Uterus (tissue), 4 donors: ENCODE results near the gene PIN1. TPM values are rescaled to one million over a fixed set of nuclear protein-coding genes. Genes with fewer than 3 reads are reported as not detected.

Source experiments
- DNase-seq, 2 donors: peaks; one replicate each; pipeline ENCODE4 v3.0.0-alpha.2; 2019 to 2020
- H3K27ac ChIP-seq, 2 donors: fragments of 200-600 bp; sonication (generic); 1 replicate in 1 of 2; 2 replicates in 1 of 2; pipeline ENCODE4 v1.5.1; 2016 to 2018
- H3K27me3 ChIP-seq, 2 donors: fragments of 200-600 bp; sonication (generic); one replicate each; pipeline ENCODE4 v1.5.1; 2018 to 2019; ENCODE audit warnings: control low read depth in 1 of 2
- H3K36me3 ChIP-seq, 2 donors: fragments of 200-600 bp; sonication (generic); one replicate each; pipeline ENCODE4 v1.5.1; 2019; ENCODE audit warnings: control low read depth in 1 of 2
- H3K4me1 ChIP-seq, 2 donors: fragments of 200-600 bp; sonication (generic); one replicate each; pipeline ENCODE4 v1.5.1; 2018 to 2019; ENCODE audit warnings: control low read depth in 1 of 2
- H3K4me3 ChIP-seq, 2 donors: fragments of 200-600 bp; sonication (generic); 1 replicate in 1 of 2; 2 replicates in 1 of 2; pipeline ENCODE4 v1.5.1; 2018 to 2019; ENCODE audit warnings: mild to moderate bottlenecking in 1 of 2
- H3K9me3 ChIP-seq, 2 donors: fragments of 200-600 bp; sonication (generic); one replicate each; pipeline ENCODE4 v1.5.1; 2019; ENCODE audit warnings: control low read depth in 1 of 2
- POLR2A ChIP-seq, 2 donors: fragments of 450-650 bp; IDR thresholded peaks; one replicate each; pipeline ENCODE4 v1.6.1; 2016; ENCODE audit warnings: antibody characterized with exemption in 2 of 2, mild to moderate bottlenecking in 1 of 2, moderate library complexity in 1 of 2
- intact Hi-C: fragments of 100-400 bp; cut with DNase I; formaldehyde crosslinking; loops from one replicate; pipeline ENCODE4 v1.15.1; 2023; ENCODE audit warnings: low total_unique reads
- small RNA-seq: library from RNA; depleted of rRNA; stranded (forward); fragments of <200 nt; gene quantifications from one replicate; pipeline ENCODE3, GENCODE V24; 2016
- total RNA-seq, 4 donors: library from RNA; depleted of rRNA in 3 of 4; stranded (reverse); fragments of >200 nt in 3 of 4; gene quantifications; one replicate each; pipeline versions ENCODE4 v1.1.0 to v1.2.4, GENCODE V29; 2014 to 2023
- TF ChIP-seq, protein P1 (sequence below), 4 experiments: fragments of 200-600 bp in 2 of 4; fragments of 450-650 bp in 2 of 4; sonication (generic) in 2 of 4; IDR thresholded peaks; one replicate each; pipeline ENCODE4 v1.5.1; 2016 to 2019; ENCODE audit warnings: antibody characterized with exemption in 4 of 4, mild to moderate bottlenecking in 2 of 4, moderate library complexity in 1 of 4
- donor health status: DM: yes; HTN: yes; CAD: no.

PIN1 gene
- total RNA-seq, 4 donors from 2014 or later, result 36.5 to 85.3 (median 56.9) TPM

DNA sequence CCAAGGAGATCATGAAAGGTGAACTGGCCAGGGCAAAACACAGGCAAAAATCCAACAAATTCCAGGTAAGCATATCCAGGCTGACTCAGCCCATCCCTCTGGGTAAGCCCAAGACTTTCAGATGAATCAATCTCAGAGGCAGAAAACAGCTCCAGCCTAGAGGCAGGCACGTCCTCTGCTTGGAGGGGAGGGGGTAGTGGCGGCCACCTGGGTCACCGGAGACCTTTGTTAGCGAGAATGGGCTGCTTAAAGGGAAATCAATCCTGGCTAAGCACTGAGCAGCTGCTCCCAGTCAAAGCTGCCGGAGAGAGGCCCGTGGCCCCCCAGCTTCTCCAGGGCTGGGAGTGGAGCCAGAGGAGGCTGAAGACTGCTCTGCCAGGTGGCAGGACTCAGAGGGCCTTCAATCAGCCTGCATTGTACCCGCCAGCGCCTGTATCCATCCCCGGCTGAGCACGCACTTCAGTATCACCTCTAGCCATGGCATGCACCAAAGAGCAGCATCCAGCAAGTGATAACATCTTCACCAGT lies 48.2 kb downstream of the PIN1 start:
- intact Hi-C loops, result no loop called here
- no peak overlapping the region for H3K27ac ChIP-seq
- no peaks in the 10 kb centered on the region for H3K27me3 ChIP-seq
- no peak for DNase-seq
- no peaks in the 10 kb centered on the region for H3K9me3 ChIP-seq
- no peaks in the 10 kb centered on the region for H3K36me3 ChIP-seq
- no peaks in the 10 kb centered on the region for H3K4me1 ChIP-seq
- TF ChIP-seq, protein P1, sequence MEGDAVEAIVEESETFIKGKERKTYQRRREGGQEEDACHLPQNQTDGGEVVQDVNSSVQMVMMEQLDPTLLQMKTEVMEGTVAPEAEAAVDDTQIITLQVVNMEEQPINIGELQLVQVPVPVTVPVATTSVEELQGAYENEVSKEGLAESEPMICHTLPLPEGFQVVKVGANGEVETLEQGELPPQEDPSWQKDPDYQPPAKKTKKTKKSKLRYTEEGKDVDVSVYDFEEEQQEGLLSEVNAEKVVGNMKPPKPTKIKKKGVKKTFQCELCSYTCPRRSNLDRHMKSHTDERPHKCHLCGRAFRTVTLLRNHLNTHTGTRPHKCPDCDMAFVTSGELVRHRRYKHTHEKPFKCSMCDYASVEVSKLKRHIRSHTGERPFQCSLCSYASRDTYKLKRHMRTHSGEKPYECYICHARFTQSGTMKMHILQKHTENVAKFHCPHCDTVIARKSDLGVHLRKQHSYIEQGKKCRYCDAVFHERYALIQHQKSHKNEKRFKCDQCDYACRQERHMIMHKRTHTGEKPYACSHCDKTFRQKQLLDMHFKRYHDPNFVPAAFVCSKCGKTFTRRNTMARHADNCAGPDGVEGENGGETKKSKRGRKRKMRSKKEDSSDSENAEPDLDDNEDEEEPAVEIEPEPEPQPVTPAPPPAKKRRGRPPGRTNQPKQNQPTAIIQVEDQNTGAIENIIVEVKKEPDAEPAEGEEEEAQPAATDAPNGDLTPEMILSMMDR (IDR thresholded peaks at IDR 0.05), result no peak
- no peak for TF ChIP-seq POLR2A (IDR thresholded peaks at IDR 0.05)
- H3K4me3 ChIP-seq, result no peak overlapping the region

- intact Hi-C loops, result no loop called here
- H3K36me3 ChIP-seq, result no peaks in the 10 kb centered on the region
- H3K4me3 ChIP-seq, result no peak overlapping the region
- no peak for DNase-seq
- no peak overlapping the region for H3K27ac ChIP-seq
- no peaks in the 10 kb centered on the region for H3K9me3 ChIP-seq
- H3K4me1 ChIP-seq, result no peaks in the 10 kb centered on the region
- no peaks in the 10 kb centered on the region for H3K27me3 ChIP-seq
- TF ChIP-seq, protein P1 (IDR thresholded peaks at IDR 0.05), result no peak
- no peak for TF ChIP-seq POLR2A (IDR thresholded peaks at IDR 0.05)
These were observed 48.6 kb downstream of the PIN1 start for GRCh38 chr19:9883764-9884163.

DNA sequence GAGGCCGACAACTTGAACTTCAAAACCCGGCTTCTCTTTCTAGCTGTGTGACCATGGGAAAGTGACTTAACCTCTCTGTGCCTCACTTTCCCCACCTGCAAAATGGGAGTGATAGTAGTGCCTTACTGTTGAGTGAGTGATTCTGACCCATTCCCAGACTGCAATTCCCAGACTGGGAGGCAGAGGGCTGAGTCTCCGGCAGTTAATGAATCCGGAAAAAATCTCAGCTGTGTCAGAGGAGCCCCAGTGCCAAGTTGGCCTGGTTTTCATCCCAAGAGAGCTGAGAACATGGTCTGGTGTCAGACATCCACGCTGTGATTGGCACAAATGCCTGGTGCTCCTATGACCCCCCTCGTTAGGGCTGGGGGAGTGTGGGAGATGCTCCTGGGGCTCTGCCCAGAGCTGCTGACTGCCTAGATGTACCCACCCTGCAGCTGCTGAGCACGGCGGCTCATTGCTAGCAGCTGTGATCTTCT lies 50.0 kb downstream of the PIN1 start:
- H3K4me3 ChIP-seq, result no peak overlapping the region
- intact Hi-C loops, result no loop called here
- no peaks in the 10 kb centered on the region for H3K4me1 ChIP-seq
- H3K36me3 ChIP-seq, result no peaks in the 10 kb centered on the region
- peak; percentile 39 to 71 for DNase-seq
- no peaks in the 10 kb centered on the region for H3K9me3 ChIP-seq
- H3K27me3 ChIP-seq, result no peaks in the 10 kb centered on the region
- H3K27ac ChIP-seq, result no peak overlapping the region
- TF ChIP-seq, protein P1 (IDR thresholded peaks at IDR 0.05), result peak in 3 of 4 experiments; percentile 6 to 58 (median 50)
- TF ChIP-seq POLR2A (IDR thresholded peaks at IDR 0.05), result no peak

GRCh38 chr19:9891609-9892373 lies 56.7 kb downstream of the PIN1 start:
- intact Hi-C loops, result no loop called here
- no peak overlapping the region for H3K27ac ChIP-seq
- no peaks in the 10 kb centered on the region for H3K27me3 ChIP-seq
- H3K4me1 ChIP-seq, result no peaks in the 10 kb centered on the region
- no peaks in the 10 kb centered on the region for H3K36me3 ChIP-seq
- DNase-seq, result no peak
- H3K9me3 ChIP-seq, result no peaks in the 10 kb centered on the region
- no peak for TF ChIP-seq POLR2A (IDR thresholded peaks at IDR 0.05)
- TF ChIP-seq, protein P1 (IDR thresholded peaks at IDR 0.05), result no peak
- H3K4me3 ChIP-seq, result no peak overlapping the region

Small RNA genes within 50 kb of the gene (small RNA-seq; reads per million reads assigned to genes)
- gene RF00156, result not detected

Other genes starting within 250 kb of the PIN1 start
- gene ZNF561, start 214.1 kb upstream of the PIN1 start, total RNA-seq, result 10 to 100 TPM; 17.1 to 80.0 (median 35.4) TPM
- 10 to 100 TPM; 14.4 to 85.1 (median 43.5) TPM for gene ZNF562, start 160.2 kb upstream of the PIN1 start, total RNA-seq
- 10 to 100 TPM; 15.0 to 71.0 (median 39.7) TPM for gene ZNF846, start 66.6 kb upstream of the PIN1 start, total RNA-seq
- gene FBXL12, start 16.2 kb upstream of the PIN1 start, total RNA-seq, result 10 to 100 TPM in 3 of 4 donors, 1 to 10 TPM in 1; 8.2 to 25.4 (median 18.6) TPM
- gene UBL5, start 7.4 kb upstream of the PIN1 start, total RNA-seq, result 1,000 to 10,000 TPM in 1 of 4 donors, 100 to 1,000 TPM in 3; 180 to 1,153 (median 222) TPM
- gene OLFM2, start 101.2 kb downstream of the PIN1 start, total RNA-seq, result 100 to 1,000 TPM in 1 of 4 donors, 10 to 100 TPM in 1, 1 to 10 TPM in 1, not detected in 1; 4.6 to 114 (median 24.8) TPM
- gene COL5A3, start 175.2 kb downstream of the PIN1 start, total RNA-seq, result 10 to 100 TPM; 12.6 to 43.3 (median 25.6) TPM
- gene RDH8, start 178.2 kb downstream of the PIN1 start, total RNA-seq, result not detected